SK-N-SH treated with all-trans-retinoic acid at 6 μM for 48 hours (cell line): ENCODE measurements around the gene KCNH5.
"Not testable (repeated sequence)": the region's sequence is repeated elsewhere in the genome, so short reads cannot be mapped to it uniquely, and the experiment has no call there.

ENCODE experiments used
- ATAC-seq: fragments of 200-7000 bp; cut with Tn5 transposase; 3 replicates; pipeline ENCODE4 v1.9.1; 2020; ENCODE audit warnings: mild to moderate bottlenecking, moderate library complexity
- ARNTL ChIP-seq: fragments of 450-650 bp; formaldehyde crosslinking; IDR thresholded peaks from 2 replicates; pipeline ENCODE4 v1.5.0; 2020; ENCODE audit warnings: low read depth, mild to moderate bottlenecking, moderate library complexity, borderline replicate concordance
- BACH2 ChIP-seq: fragments of 250-450 bp; sonication (Bioruptor Pico); IDR thresholded peaks from 2 replicates; pipeline ENCODE4 v1.9.0; 2021; ENCODE audit warnings: mild to moderate bottlenecking, borderline replicate concordance
- CSDC2 ChIP-seq: fragments of 250-450 bp; sonication (Bioruptor Pico); IDR thresholded peaks from 2 replicates; pipeline ENCODE4 v1.5.0; 2020; ENCODE audit warnings: mild to moderate bottlenecking, moderate library complexity
- GLIS3 ChIP-seq: fragments of 250-450 bp; sonication (Bioruptor Pico); IDR thresholded peaks from 2 replicates; pipeline ENCODE4 v1.5.0; 2020; ENCODE audit warnings: mild to moderate bottlenecking, moderate library complexity
- ISL1 ChIP-seq: fragments of 250-450 bp; sonication (Bioruptor Pico); IDR thresholded peaks from 2 replicates; pipeline ENCODE4 v2.1.2; 2022; ENCODE audit warnings: mild to moderate bottlenecking, moderate library complexity
- OSR1 ChIP-seq: fragments of 250-450 bp; sonication (Bioruptor Pico); IDR thresholded peaks from 2 replicates; pipeline ENCODE4 v1.8.0; 2022; ENCODE audit warnings: moderate library complexity, mild to moderate bottlenecking, inconsistent platforms
- PATZ1 ChIP-seq: fragments of 250-450 bp; sonication (Bioruptor Pico); IDR thresholded peaks from 2 replicates; pipeline ENCODE4 v1.8.0; 2020; ENCODE audit warnings: mild to moderate bottlenecking, moderate library complexity, borderline replicate concordance
- PPARA ChIP-seq: fragments of 250-450 bp; sonication (Bioruptor Pico); IDR thresholded peaks from 2 replicates; pipeline ENCODE4 v1.5.0; 2020; ENCODE audit warnings: mild to moderate bottlenecking, borderline replicate concordance
- RARB ChIP-seq: fragments of 250-450 bp; sonication (Bioruptor Pico); IDR thresholded peaks from 2 replicates; pipeline ENCODE4 v1.8.0; 2021; ENCODE audit warnings: mild to moderate bottlenecking, moderate library complexity
- TCF4 ChIP-seq: fragments of 250-450 bp; sonication (Bioruptor Pico); IDR thresholded peaks from 2 replicates; pipeline ENCODE4 v1.8.0; 2021; ENCODE audit warnings: mild to moderate bottlenecking, moderate library complexity, borderline replicate concordance
- TOX ChIP-seq: fragments of 250-450 bp; sonication (Bioruptor Pico); IDR thresholded peaks from 2 replicates; pipeline ENCODE4 v1.8.0; 2021; ENCODE audit warnings: mild to moderate bottlenecking, moderate library complexity, borderline replicate concordance
- ZFP3 ChIP-seq: fragments of 250-450 bp; sonication (Bioruptor Pico); IDR thresholded peaks from 2 replicates; pipeline ENCODE4 v1.5.0; 2020; ENCODE audit warnings: mild to moderate bottlenecking, moderate library complexity
- ZFP30 ChIP-seq: fragments of 450-650 bp; formaldehyde crosslinking; IDR thresholded peaks from 2 replicates; pipeline ENCODE4 v1.5.0; 2022; ENCODE audit warnings: mild to moderate bottlenecking, moderate library complexity
- ZNF70 ChIP-seq: fragments of 450-650 bp; formaldehyde crosslinking; IDR thresholded peaks from 2 replicates; pipeline ENCODE4 v1.5.0; 2020; ENCODE audit warnings: mild to moderate bottlenecking, moderate library complexity
- ZNF8 ChIP-seq: fragments of 450-650 bp; formaldehyde crosslinking; IDR thresholded peaks from 2 replicates; pipeline ENCODE4 v1.5.0; 2020; ENCODE audit warnings: mild to moderate bottlenecking, moderate library complexity
- TF ChIP-seq, protein P1 (sequence below): fragments of 250-450 bp; sonication (Bioruptor Pico); IDR thresholded peaks from 2 replicates; pipeline ENCODE4 v1.5.0; 2020; ENCODE audit warnings: mild to moderate bottlenecking, moderate library complexity
- TF ChIP-seq, protein P2 (sequence below): fragments of 250-450 bp; sonication (Bioruptor Pico); IDR thresholded peaks from 2 replicates; pipeline ENCODE4 v1.5.1; 2021; ENCODE audit warnings: mild to moderate bottlenecking, moderate library complexity
- TF ChIP-seq, protein P3 (sequence below): fragments of 250-450 bp; sonication (Bioruptor Pico); IDR thresholded peaks from 2 replicates; pipeline ENCODE4 v1.5.1; 2020; ENCODE audit warnings: low read depth, mild to moderate bottlenecking, moderate library complexity

Gene KCNH5

DNA sequence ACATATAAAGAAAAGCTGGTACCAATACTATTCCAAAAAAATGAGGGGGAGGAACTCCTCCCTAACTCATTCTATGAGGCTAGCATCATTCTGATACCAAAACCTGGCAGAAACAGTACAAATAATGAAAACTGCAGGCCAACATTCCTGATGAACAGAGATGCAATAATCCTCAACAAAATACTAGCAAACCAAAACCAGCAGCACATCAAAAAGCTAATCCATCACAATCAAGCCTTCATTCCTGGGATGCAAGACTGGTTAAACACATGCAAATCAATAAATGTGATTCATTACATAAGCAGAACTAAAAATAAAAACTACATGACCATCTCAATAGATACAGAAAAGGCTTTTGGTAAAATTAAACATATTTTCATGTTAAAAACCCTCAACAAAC lies 281.3 kb downstream of the KCNH5 start:
- TF ChIP-seq RARB (CRISPR knock-in tag) (no peak), OSR1 (CRISPR knock-in tag) (no peak), PATZ1 (CRISPR knock-in tag) (no peak)
- TF ChIP-seq, protein P1, sequence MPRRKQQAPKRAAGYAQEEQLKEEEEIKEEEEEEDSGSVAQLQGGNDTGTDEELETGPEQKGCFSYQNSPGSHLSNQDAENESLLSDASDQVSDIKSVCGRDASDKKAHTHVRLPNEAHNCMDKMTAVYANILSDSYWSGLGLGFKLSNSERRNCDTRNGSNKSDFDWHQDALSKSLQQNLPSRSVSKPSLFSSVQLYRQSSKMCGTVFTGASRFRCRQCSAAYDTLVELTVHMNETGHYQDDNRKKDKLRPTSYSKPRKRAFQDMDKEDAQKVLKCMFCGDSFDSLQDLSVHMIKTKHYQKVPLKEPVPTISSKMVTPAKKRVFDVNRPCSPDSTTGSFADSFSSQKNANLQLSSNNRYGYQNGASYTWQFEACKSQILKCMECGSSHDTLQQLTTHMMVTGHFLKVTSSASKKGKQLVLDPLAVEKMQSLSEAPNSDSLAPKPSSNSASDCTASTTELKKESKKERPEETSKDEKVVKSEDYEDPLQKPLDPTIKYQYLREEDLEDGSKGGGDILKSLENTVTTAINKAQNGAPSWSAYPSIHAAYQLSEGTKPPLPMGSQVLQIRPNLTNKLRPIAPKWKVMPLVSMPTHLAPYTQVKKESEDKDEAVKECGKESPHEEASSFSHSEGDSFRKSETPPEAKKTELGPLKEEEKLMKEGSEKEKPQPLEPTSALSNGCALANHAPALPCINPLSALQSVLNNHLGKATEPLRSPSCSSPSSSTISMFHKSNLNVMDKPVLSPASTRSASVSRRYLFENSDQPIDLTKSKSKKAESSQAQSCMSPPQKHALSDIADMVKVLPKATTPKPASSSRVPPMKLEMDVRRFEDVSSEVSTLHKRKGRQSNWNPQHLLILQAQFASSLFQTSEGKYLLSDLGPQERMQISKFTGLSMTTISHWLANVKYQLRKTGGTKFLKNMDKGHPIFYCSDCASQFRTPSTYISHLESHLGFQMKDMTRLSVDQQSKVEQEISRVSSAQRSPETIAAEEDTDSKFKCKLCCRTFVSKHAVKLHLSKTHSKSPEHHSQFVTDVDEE (CRISPR knock-in tag), result no peak
- no peak for ATAC-seq

DNA sequence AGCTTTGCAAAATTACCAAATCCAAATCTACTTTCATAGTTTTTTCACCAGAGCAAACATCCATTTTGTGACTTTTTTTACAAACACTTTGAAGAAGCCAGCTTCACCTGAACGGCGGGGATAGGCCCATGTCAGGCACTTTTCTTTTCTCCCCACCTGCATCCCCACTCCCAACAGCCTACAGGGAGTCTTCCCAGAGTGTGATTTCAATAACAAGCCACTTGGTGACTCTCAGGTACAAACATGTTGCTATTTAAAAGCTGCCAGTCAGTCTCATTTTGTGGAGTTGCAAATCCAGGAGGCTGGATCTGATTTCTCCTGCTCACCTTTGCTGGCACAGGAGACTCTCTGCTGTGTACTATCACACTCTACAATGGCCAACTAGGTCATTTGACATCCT lies 285.5 kb downstream of the KCNH5 start:
- no peak for TF ChIP-seq ARNTL (CRISPR knock-in tag)
- TF ChIP-seq ZNF8 (CRISPR knock-in tag), result no peak
- TF ChIP-seq CSDC2 (CRISPR knock-in tag), result no peak
- TF ChIP-seq, protein P1 (CRISPR knock-in tag), result no peak
- TF ChIP-seq, protein P2, sequence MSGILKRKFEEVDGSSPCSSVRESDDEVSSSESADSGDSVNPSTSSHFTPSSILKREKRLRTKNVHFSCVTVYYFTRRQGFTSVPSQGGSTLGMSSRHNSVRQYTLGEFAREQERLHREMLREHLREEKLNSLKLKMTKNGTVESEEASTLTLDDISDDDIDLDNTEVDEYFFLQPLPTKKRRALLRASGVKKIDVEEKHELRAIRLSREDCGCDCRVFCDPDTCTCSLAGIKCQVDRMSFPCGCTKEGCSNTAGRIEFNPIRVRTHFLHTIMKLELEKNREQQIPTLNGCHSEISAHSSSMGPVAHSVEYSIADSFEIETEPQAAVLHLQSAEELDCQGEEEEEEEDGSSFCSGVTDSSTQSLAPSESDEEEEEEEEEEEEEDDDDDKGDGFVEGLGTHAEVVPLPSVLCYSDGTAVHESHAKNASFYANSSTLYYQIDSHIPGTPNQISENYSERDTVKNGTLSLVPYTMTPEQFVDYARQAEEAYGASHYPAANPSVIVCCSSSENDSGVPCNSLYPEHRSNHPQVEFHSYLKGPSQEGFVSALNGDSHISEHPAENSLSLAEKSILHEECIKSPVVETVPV, result no peak
- no peak for ATAC-seq

- ATAC-seq, result not testable (repeated sequence)
Observed at GRCh38 chr14:62746881-62747280, 298.4 kb downstream of the KCNH5 start.

GRCh38 chr14:62745496-62745895 lies 299.8 kb downstream of the KCNH5 start:
- TF ChIP-seq CSDC2 (CRISPR knock-in tag) (no peak), BACH2 (CRISPR knock-in tag) (no peak), PATZ1 (CRISPR knock-in tag) (no peak), TOX (CRISPR knock-in tag) (no peak), ZFP3 (CRISPR knock-in tag) (no peak), PPARA (CRISPR knock-in tag) (no peak), ZNF70 (CRISPR knock-in tag) (no peak), GLIS3 (CRISPR knock-in tag) (no peak), TCF4 (CRISPR knock-in tag) (no peak), RARB (CRISPR knock-in tag) (no peak), ISL1 (CRISPR knock-in tag) (no peak), ARNTL (CRISPR knock-in tag) (no peak), ZFP30 (CRISPR knock-in tag) (no peak)
- TF ChIP-seq, protein P3, sequence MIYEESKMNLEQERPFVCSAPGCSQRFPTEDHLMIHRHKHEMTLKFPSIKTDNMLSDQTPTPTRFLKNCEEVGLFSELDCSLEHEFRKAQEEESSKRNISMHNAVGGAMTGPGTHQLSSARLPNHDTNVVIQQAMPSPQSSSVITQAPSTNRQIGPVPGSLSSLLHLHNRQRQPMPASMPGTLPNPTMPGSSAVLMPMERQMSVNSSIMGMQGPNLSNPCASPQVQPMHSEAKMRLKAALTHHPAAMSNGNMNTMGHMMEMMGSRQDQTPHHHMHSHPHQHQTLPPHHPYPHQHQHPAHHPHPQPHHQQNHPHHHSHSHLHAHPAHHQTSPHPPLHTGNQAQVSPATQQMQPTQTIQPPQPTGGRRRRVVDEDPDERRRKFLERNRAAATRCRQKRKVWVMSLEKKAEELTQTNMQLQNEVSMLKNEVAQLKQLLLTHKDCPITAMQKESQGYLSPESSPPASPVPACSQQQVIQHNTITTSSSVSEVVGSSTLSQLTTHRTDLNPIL (CRISPR knock-in tag), result no peak
- no peak for ATAC-seq
